ENCODE results near the gene DBP.

Gene DBP

GRCh38 chr19:48678201-48678600 lies 41.0 kb upstream of the DBP start:
- Histone ChIP-seq H3K4me2 (ENCODE audit: low read depth, low read length, poor library complexity, severe bottlenecking) (no peak overlapping the region), H3K36me3 (ENCODE audit: insufficient read depth, low read length) (no peaks in the 10 kb centered on the region), H3K9me3 (ENCODE audit: insufficient read depth, low read depth, low read length) (no peaks in the 10 kb centered on the region), H3F3A (ENCODE audit: low read depth) (no peaks in the 10 kb centered on the region), H3K9ac (ENCODE audit: low read depth, low read length, poor library complexity, severe bottlenecking) (no peak overlapping the region), H3K4me1 (ENCODE audit: insufficient read depth, low read length, poor library complexity, severe bottlenecking) (peaks cover 5% of the 10 kb centered on the region), H4K20me1 (ENCODE audit: insufficient read depth, low read length, poor library complexity, severe bottlenecking) (no peaks in the 10 kb centered on the region), H2AFZ (ENCODE audit: low read length) (no peak overlapping the region), H3K79me2 (ENCODE audit: insufficient read depth, low read length) (no peaks in the 10 kb centered on the region), H3K27me3 (ENCODE audit: insufficient read depth, low read length, poor library complexity, severe bottlenecking) (no peaks in the 10 kb centered on the region), H3K9me2 (replicated peaks; ENCODE audit: low read depth, low read length) (no peaks in the 10 kb centered on the region), H3K4me3 (ENCODE audit: low read length, poor library complexity, severe bottlenecking) (no peak overlapping the region)
- TF ChIP-seq EZH2phosphoT487 (IDR thresholded peaks at IDR 0.05; ENCODE audit: borderline replicate concordance) (no peak), CTCF (conservative IDR thresholded peaks at IDR 0.05; ENCODE audit: low read length) (no peak)

- no peaks in the 10 kb centered on the region for H3F3A ChIP-seq (ENCODE audit: low read depth)
- TF ChIP-seq CTCF (conservative IDR thresholded peaks at IDR 0.05; ENCODE audit: low read length) (no peak), EZH2phosphoT487 (IDR thresholded peaks at IDR 0.05; ENCODE audit: borderline replicate concordance) (no peak)
Observed at GRCh38 chr19:48676887-48677286, 39.7 kb upstream of the DBP start.

GRCh38 chr19:48676487-48676886 lies 39.3 kb upstream of the DBP start:
- H3K79me2 ChIP-seq (ENCODE audit: insufficient read depth, low read length) = no peaks in the 10 kb centered on the region
- H2AFZ ChIP-seq (ENCODE audit: low read length) = no peak overlapping the region
- no peaks in the 10 kb centered on the region for H3F3A ChIP-seq (ENCODE audit: low read depth)
- no peaks in the 10 kb centered on the region for H3K36me3 ChIP-seq (ENCODE audit: insufficient read depth, low read length)
- TF ChIP-seq EZH2phosphoT487 (IDR thresholded peaks at IDR 0.05; ENCODE audit: borderline replicate concordance) (no peak), CTCF (conservative IDR thresholded peaks at IDR 0.05; ENCODE audit: low read length) (no peak)
- peaks cover 5% of the 10 kb centered on the region for H3K4me1 ChIP-seq (ENCODE audit: insufficient read depth, low read length, poor library complexity, severe bottlenecking)
- H3K4me3 ChIP-seq (ENCODE audit: low read length, poor library complexity, severe bottlenecking) = no peak overlapping the region
- no peaks in the 10 kb centered on the region for H3K9me3 ChIP-seq (ENCODE audit: insufficient read depth, low read depth, low read length)
- no peak overlapping the region for H3K9ac ChIP-seq (ENCODE audit: low read depth, low read length, poor library complexity, severe bottlenecking)
- no peaks in the 10 kb centered on the region for H3K27me3 ChIP-seq (ENCODE audit: insufficient read depth, low read length, poor library complexity, severe bottlenecking)
- no peak overlapping the region for H3K4me2 ChIP-seq (ENCODE audit: low read depth, low read length, poor library complexity, severe bottlenecking)
- H4K20me1 ChIP-seq (ENCODE audit: insufficient read depth, low read length, poor library complexity, severe bottlenecking) = no peaks in the 10 kb centered on the region
- no peaks in the 10 kb centered on the region for H3K9me2 ChIP-seq (replicated peaks; ENCODE audit: low read depth, low read length)

More at GRCh38 chr19:48676887-48677286, 39.7 kb upstream of the DBP start:
- no peaks in the 10 kb centered on the region for H3K27me3 ChIP-seq (ENCODE audit: insufficient read depth, low read length, poor library complexity, severe bottlenecking)
- no peak overlapping the region for H3K9ac ChIP-seq (ENCODE audit: low read depth, low read length, poor library complexity, severe bottlenecking)
- no peak overlapping the region for H3K4me2 ChIP-seq (ENCODE audit: low read depth, low read length, poor library complexity, severe bottlenecking)
- H3K79me2 ChIP-seq (ENCODE audit: insufficient read depth, low read length) = no peaks in the 10 kb centered on the region
- H4K20me1 ChIP-seq (ENCODE audit: insufficient read depth, low read length, poor library complexity, severe bottlenecking) = no peaks in the 10 kb centered on the region
- no peak overlapping the region for H3K4me3 ChIP-seq (ENCODE audit: low read length, poor library complexity, severe bottlenecking)
- H3K9me2 ChIP-seq (replicated peaks; ENCODE audit: low read depth, low read length) = no peaks in the 10 kb centered on the region
- no peak overlapping the region for H2AFZ ChIP-seq (ENCODE audit: low read length)
- peaks cover 5% of the 10 kb centered on the region for H3K4me1 ChIP-seq (ENCODE audit: insufficient read depth, low read length, poor library complexity, severe bottlenecking)
- H3K36me3 ChIP-seq (ENCODE audit: insufficient read depth, low read length) = no peaks in the 10 kb centered on the region
- no peaks in the 10 kb centered on the region for H3K9me3 ChIP-seq (ENCODE audit: insufficient read depth, low read depth, low read length)

Measured in Loucy (cell line).